Immature natural killer cell (primary cell): ENCODE data around the gene POLDIP3. TPM values are rescaled to one million over a fixed set of nuclear protein-coding genes. Genes with fewer than 3 reads are reported as not detected.

Experiments used
- DNase-seq, 3 donors: peaks; one replicate each; pipeline ENCODE4 v3.0.0; 2022; ENCODE audit warnings: mixed read lengths in 1 of 3
- H3K27ac Mint-ChIP-seq, 6 donors: one replicate each; pipeline ENCODE4 v1.8.0; 2020; ENCODE audit warnings: mixed read lengths in 6 of 6, mild to moderate bottlenecking in 5 of 6, inconsistent platforms in 4 of 6, moderate library complexity in 3 of 6
- H3K27me3 Mint-ChIP-seq, 3 donors: one replicate each; pipeline ENCODE4 v1.8.0; 2020 to 2021; ENCODE audit warnings: low read depth in 3 of 3, mild to moderate bottlenecking in 3 of 3, mixed read lengths in 3 of 3, moderate library complexity in 3 of 3, inconsistent platforms in 1 of 3
- H3K36me3 Mint-ChIP-seq, 3 donors: one replicate each; pipeline ENCODE4 v1.8.0; 2020; ENCODE audit warnings: mixed read lengths in 3 of 3, inconsistent platforms in 2 of 3, mild to moderate bottlenecking in 2 of 3
- H3K4me1 Mint-ChIP-seq, 2 donors: one replicate each; pipeline ENCODE4 v1.8.0; 2020; ENCODE audit warnings: inconsistent platforms in 2 of 2, mild to moderate bottlenecking in 2 of 2, mixed read lengths in 2 of 2, moderate library complexity in 1 of 2
- H3K4me3 Mint-ChIP-seq, 5 donors: one replicate each; pipeline ENCODE4 v1.8.0; 2020; ENCODE audit warnings: mild to moderate bottlenecking in 5 of 5, mixed read lengths in 5 of 5, inconsistent platforms in 3 of 5, moderate library complexity in 3 of 5
- H3K9me3 Mint-ChIP-seq, 6 donors: one replicate each; pipeline ENCODE4 v1.8.0; 2020; ENCODE audit warnings: mild to moderate bottlenecking in 6 of 6, mixed read lengths in 6 of 6, inconsistent platforms in 4 of 6, moderate library complexity in 3 of 6
- polyA plus RNA-seq, 3 donors: library from polyadenylated mRNA; unstranded; fragments of 300-500 nt; fragmentation: Illumina TruSeq; gene quantifications; one replicate each; pipeline ENCODE4 v1.2.3, GENCODE V29; 2021

The POLDIP3 gene
- polyA plus RNA-seq, 3 donors from 2014 or later, result 54.4 to 77.2 (median 73.6) TPM

- Mint-ChIP-seq H3K4me1 (peaks cover 0 to 2% of the 10 kb centered on the region in 2 donors), H3K4me3 (no peak overlapping the region), H3K36me3 (peaks cover 0 to 4% (median 3%) of the 10 kb centered on the region in 3 donors), H3K9me3 (no peaks in the 10 kb centered on the region), H3K27me3 (peaks cover 0 to 3% (median 2%) of the 10 kb centered on the region in 3 donors), H3K27ac (no peak overlapping the region)
- no peak for DNase-seq
Observed at GRCh38 chr22:42633013-42633412, 18.3 kb upstream of the POLDIP3 start.

GRCh38 chr22:42632096-42632495 lies 17.4 kb upstream of the POLDIP3 start:
- no peaks in the 10 kb centered on the region for H3K9me3 Mint-ChIP-seq
- H3K4me3 Mint-ChIP-seq, result no peak overlapping the region
- H3K27me3 Mint-ChIP-seq, result peaks cover 0 to 3% (median 2%) of the 10 kb centered on the region in 3 donors
- H3K27ac Mint-ChIP-seq, result no peak overlapping the region
- peaks cover 0 to 3% (median 2%) of the 10 kb centered on the region in 3 donors for H3K36me3 Mint-ChIP-seq
- no peak for DNase-seq
- H3K4me1 Mint-ChIP-seq, result peaks cover 0 to 2% of the 10 kb centered on the region in 2 donors

- Mint-ChIP-seq H3K27ac (no peak overlapping the region), H3K4me1 (peaks cover 0 to 2% of the 10 kb centered on the region in 2 donors), H3K9me3 (no peaks in the 10 kb centered on the region), H3K4me3 (no peak overlapping the region), H3K36me3 (peaks cover 0 to 7% (median 0%) of the 10 kb centered on the region in 3 donors), H3K27me3 (peaks cover 0 to 6% (median 2%) of the 10 kb centered on the region in 3 donors)
- DNase-seq, result no peak
Observed at GRCh38 chr22:42630901-42631602, 16.4 kb upstream of the POLDIP3 start.

- Mint-ChIP-seq H3K4me1 (no peaks in the 10 kb centered on the region), H3K27me3 (peaks cover 0 to 8% (median 2%) of the 10 kb centered on the region in 3 donors), H3K4me3 (no peak overlapping the region), H3K9me3 (no peaks in the 10 kb centered on the region), H3K27ac (no peak overlapping the region), H3K36me3 (peaks cover 0 to 11% (median 0%) of the 10 kb centered on the region in 3 donors)
- no peak for DNase-seq
Observed at GRCh38 chr22:42630211-42630610, 15.5 kb upstream of the POLDIP3 start.

- Mint-ChIP-seq H3K36me3 (peaks cover 0 to 11% (median 0%) of the 10 kb centered on the region in 3 donors), H3K4me1 (no peaks in the 10 kb centered on the region), H3K27ac (peak overlapping the region in 1 of 6 donors; percentile 22), H3K9me3 (no peaks in the 10 kb centered on the region), H3K27me3 (peaks cover 0 to 8% (median 2%) of the 10 kb centered on the region in 3 donors), H3K4me3 (no peak overlapping the region)
- no peak for DNase-seq
Observed at GRCh38 chr22:42627981-42628380, 13.3 kb upstream of the POLDIP3 start.

- no peaks in the 10 kb centered on the region for H3K4me1 Mint-ChIP-seq
- no peak overlapping the region for H3K27ac Mint-ChIP-seq
- H3K27me3 Mint-ChIP-seq, result peaks cover 0 to 8% (median 2%) of the 10 kb centered on the region in 3 donors
- H3K36me3 Mint-ChIP-seq, result peaks cover 0 to 8% (median 0%) of the 10 kb centered on the region in 3 donors
- no peaks in the 10 kb centered on the region for H3K9me3 Mint-ChIP-seq
- no peak overlapping the region for H3K4me3 Mint-ChIP-seq
- no peak for DNase-seq
Observed at GRCh38 chr22:42626951-42627625, 12.4 kb upstream of the POLDIP3 start.

GRCh38 chr22:42626431-42626830 lies 11.7 kb upstream of the POLDIP3 start:
- Mint-ChIP-seq H3K27me3 (peaks cover 1 to 8% (median 2%) of the 10 kb centered on the region in 3 donors), H3K4me3 (no peak overlapping the region), H3K27ac (no peak overlapping the region), H3K36me3 (peaks cover 0 to 11% (median 0%) of the 10 kb centered on the region in 3 donors), H3K9me3 (no peaks in the 10 kb centered on the region), H3K4me1 (peaks cover 0 to 2% of the 10 kb centered on the region in 2 donors)
- no peak for DNase-seq

- DNase-seq, result no peak
- peaks cover 2 to 8% (median 2%) of the 10 kb centered on the region in 3 donors for H3K27me3 Mint-ChIP-seq
- H3K36me3 Mint-ChIP-seq, result peaks cover 0 to 13% (median 0%) of the 10 kb centered on the region in 3 donors
- peaks cover 0 to 5% of the 10 kb centered on the region in 2 donors for H3K4me1 Mint-ChIP-seq
- peak overlapping the region in 2 of 6 donors; percentile 16 to 61 for H3K27ac Mint-ChIP-seq
- H3K4me3 Mint-ChIP-seq, result no peak overlapping the region
- H3K9me3 Mint-ChIP-seq, result no peaks in the 10 kb centered on the region
Observed at GRCh38 chr22:42625416-42625815, 10.7 kb upstream of the POLDIP3 start.

GRCh38 chr22:42624551-42625106 lies 9.9 kb upstream of the POLDIP3 start:
- Mint-ChIP-seq H3K27ac (no peak overlapping the region), H3K27me3 (peaks cover 2 to 6% (median 2%) of the 10 kb centered on the region in 3 donors), H3K9me3 (no peaks in the 10 kb centered on the region), H3K36me3 (peaks cover 0 to 13% (median 0%) of the 10 kb centered on the region in 3 donors), H3K4me3 (no peak overlapping the region), H3K4me1 (peaks cover 0 to 5% of the 10 kb centered on the region in 2 donors)
- DNase-seq, result no peak

GRCh38 chr22:42623756-42624441 lies 9.2 kb upstream of the POLDIP3 start:
- no peaks in the 10 kb centered on the region for H3K9me3 Mint-ChIP-seq
- peaks cover 2 to 6% (median 2%) of the 10 kb centered on the region in 3 donors for H3K27me3 Mint-ChIP-seq
- peaks cover 0 to 5% of the 10 kb centered on the region in 2 donors for H3K4me1 Mint-ChIP-seq
- H3K27ac Mint-ChIP-seq, result no peak overlapping the region
- H3K36me3 Mint-ChIP-seq, result peaks cover 0 to 13% (median 0%) of the 10 kb centered on the region in 3 donors
- DNase-seq, result no peak
- H3K4me3 Mint-ChIP-seq, result no peak overlapping the region

- H3K9me3 Mint-ChIP-seq, result no peaks in the 10 kb centered on the region
- no peak for DNase-seq
- H3K36me3 Mint-ChIP-seq, result peaks cover 0 to 13% (median 0%) of the 10 kb centered on the region in 3 donors
- no peak overlapping the region for H3K4me3 Mint-ChIP-seq
- H3K4me1 Mint-ChIP-seq, result peaks cover 0 to 5% of the 10 kb centered on the region in 2 donors
- peaks cover 1 to 4% (median 2%) of the 10 kb centered on the region in 3 donors for H3K27me3 Mint-ChIP-seq
- H3K27ac Mint-ChIP-seq, result no peak overlapping the region
Observed at GRCh38 chr22:42623301-42623751, 8.6 kb upstream of the POLDIP3 start.

- DNase-seq, result no peak
- peaks cover 0 to 4% (median 2%) of the 10 kb centered on the region in 3 donors for H3K27me3 Mint-ChIP-seq
- peaks cover 0 to 5% of the 10 kb centered on the region in 2 donors for H3K4me1 Mint-ChIP-seq
- peaks cover 0 to 13% (median 0%) of the 10 kb centered on the region in 3 donors for H3K36me3 Mint-ChIP-seq
- no peak overlapping the region for H3K4me3 Mint-ChIP-seq
- no peaks in the 10 kb centered on the region for H3K9me3 Mint-ChIP-seq
- H3K27ac Mint-ChIP-seq, result peak overlapping the region in 1 of 6 donors; percentile 46
Observed at GRCh38 chr22:42622061-42622710, 7.5 kb upstream of the POLDIP3 start.

GRCh38 chr22:42621505-42622002 lies 6.9 kb upstream of the POLDIP3 start:
- DNase-seq, result peak; percentile 37 to 51 (median 46)
- H3K4me1 Mint-ChIP-seq, result peaks cover 0 to 5% of the 10 kb centered on the region in 2 donors
- peaks cover 2 to 5% (median 4%) of the 10 kb centered on the region in 3 donors for H3K27me3 Mint-ChIP-seq
- H3K4me3 Mint-ChIP-seq, result no peak overlapping the region
- peaks cover 0 to 11% (median 0%) of the 10 kb centered on the region in 3 donors for H3K36me3 Mint-ChIP-seq
- no peaks in the 10 kb centered on the region for H3K9me3 Mint-ChIP-seq
- peak overlapping the region in 5 of 6 donors; percentile 39 to 68 (median 61) for H3K27ac Mint-ChIP-seq
